NCI-H1105 treated with DMSO at 0.1 percent for 48 hours (cell line): ENCODE data around the gene SPAG16.
"Not testable (repeated sequence)": the region's sequence is repeated elsewhere in the genome, so short reads cannot be mapped to it uniquely, and the experiment has no call there.

ENCODE experiments used
- DNase-seq: peaks from one replicate; lab custom pipeline; 2025; lab: John Stamatoyannopoulos, UW

The SPAG16 gene

GRCh38 chr2:213834746-213835145 lies 550.5 kb downstream of the SPAG16 start:
- DNase-seq: no peak

DNA sequence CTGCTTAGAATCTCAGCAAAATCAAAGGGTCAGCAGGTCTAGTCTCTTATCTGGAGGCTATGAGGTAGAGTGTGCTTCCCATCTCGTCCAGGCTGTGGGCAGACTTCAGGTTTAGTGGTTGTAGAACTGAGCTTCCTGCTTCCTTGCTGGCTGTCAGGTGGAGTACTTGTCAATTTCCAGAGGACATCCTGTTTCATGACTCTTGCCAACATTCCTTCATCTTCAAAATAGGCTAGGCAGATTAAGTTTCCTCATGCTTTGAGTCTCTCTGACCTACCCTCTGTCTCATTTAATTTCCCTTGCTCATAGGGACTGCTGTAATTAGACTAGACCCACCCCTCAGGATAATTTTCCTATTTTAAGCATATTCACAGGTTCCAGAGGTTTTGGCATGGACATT lies 562.6 kb downstream of the SPAG16 start:
- no peak for DNase-seq

GRCh38 chr2:213847316-213847715 lies 563.1 kb downstream of the SPAG16 start:
- DNase-seq: no peak

DNA sequence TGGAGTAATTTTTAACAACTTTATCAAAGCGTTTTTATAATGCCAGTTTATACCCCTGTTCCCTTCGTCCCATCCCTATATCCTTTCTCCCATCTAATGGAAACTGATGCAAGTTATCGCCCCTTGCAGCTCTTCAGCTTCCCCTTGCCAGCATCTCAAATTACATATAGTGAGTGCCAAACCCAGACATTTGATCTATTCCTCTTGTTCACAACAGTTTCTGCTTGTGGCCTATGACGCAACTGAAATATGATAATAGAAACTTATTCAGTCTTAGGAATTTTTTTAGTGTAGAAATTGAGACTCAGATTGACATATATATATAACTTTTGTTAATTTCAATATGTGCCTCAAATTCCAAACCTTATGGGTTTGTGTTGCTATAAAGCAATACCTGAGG lies 564.4 kb downstream of the SPAG16 start:
- DNase-seq: no peak

DNA sequence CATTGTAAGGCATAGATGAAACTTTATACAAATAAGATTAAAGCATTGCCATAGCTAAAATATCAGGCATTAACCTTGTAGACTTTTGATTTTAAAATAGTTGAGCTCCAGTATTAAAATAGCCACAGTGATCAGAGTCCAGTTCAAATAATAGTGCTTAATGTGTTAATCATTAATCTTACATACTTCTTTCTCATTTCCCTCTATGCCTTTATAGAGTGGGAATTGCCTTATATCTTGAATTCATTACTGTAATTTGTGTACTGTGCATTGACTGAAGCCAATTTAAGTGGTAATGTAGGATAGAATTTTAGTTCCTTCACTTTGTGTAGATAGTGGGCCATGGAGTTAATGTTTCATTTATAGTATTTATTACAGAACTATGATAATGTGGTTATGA lies 577.4 kb downstream of the SPAG16 start:
- DNase-seq: no peak

DNA sequence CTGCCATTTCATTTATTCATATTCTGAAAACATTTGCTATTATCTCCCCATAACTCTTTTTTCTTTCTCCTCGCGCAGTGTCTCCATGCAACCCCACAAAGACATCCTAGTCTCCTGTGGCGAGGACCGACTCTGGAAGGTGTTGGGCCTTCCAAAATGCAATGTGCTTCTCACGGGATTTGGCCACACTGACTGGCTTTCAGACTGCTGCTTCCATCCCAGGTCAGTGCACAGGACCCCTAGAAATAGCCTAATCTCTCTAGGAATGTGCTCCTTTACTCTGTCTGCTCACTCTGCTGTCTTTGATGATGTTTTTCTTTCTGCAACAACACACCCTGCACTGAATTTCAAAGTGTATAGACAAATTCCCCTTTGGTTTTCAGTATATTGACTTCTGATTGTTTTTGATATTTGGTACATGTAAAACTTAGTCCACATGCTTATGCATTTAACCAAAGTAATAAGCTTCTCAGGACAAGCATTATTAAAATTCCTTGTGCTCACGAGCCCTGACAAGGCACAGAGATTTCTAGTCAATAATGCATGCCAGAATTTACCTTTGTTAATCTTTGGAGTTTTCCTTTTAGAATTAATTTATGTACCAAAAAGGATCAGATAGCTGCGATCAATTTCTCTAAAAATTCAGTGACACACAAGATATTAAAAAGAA lies 578.3 kb downstream of the SPAG16 start:
- no peak for DNase-seq

- no peak for DNase-seq
Measured at GRCh38 chr2:213863541-213863940, 579.3 kb downstream of the SPAG16 start.

- DNase-seq: no peak
Measured at GRCh38 chr2:213868526-213868925, 584.3 kb downstream of the SPAG16 start.

GRCh38 chr2:213885485-213885884 lies 601.2 kb downstream of the SPAG16 start:
- DNase-seq: no peak

DNA sequence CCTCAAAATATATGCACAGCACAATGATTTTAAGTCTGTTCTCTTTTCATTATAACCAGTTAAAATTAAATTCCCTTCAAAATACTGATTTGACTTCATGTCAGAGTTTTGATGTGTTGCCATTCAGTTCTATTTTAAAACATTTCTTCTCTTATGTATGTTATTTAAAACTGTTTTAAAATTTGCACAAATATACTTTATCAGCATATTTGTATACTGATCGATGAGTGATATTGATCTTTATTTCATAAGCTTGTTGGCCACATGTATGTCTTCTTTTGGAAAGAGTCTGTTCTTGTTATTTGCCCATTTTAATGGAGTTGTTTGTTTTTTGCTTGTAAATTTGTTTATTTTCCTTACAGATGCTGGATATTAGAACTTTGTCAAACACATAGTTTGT lies 630.2 kb downstream of the SPAG16 start:
- DNase-seq: no peak

DNA sequence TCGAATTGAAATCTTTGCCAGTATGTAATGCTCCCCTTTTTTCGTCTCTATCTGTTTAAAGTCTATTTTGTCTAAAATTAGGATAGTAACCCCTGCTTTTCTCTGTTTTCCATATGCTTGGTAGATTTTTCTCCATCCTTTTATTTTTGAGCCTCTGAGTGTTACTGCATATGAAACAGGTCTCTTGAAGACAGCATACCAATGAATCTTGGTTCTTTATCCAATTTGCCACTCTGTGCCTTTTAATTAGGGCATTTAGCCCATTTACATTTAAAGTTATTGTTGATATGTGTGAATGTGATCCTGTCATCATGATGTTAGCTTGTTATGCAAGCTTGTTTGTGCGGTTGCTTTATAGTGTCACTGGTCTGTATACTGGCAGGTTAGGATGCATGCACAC lies 635.8 kb downstream of the SPAG16 start:
- no peak for DNase-seq

GRCh38 chr2:213923543-213923942 lies 639.3 kb downstream of the SPAG16 start:
- no peak for DNase-seq

DNA sequence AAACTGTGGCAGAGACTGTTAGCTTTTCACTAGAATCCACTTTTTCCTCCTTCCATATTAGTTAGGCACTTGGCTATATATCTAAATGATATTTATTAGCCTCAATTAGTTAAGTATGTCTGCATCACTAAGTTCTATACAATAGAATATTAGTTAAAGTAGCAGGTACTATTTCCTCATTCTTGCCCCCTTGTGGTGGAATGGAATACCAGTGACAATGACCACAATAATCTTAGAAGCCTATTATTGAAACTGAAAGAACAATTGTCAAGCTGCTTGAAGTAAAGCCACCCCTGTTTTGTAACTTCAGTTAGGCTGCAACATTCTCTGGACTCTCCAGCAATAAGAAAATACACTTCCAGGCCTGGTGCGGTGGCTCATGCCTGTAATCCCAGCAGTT lies 650.3 kb downstream of the SPAG16 start:
- DNase-seq: no peak

DNA sequence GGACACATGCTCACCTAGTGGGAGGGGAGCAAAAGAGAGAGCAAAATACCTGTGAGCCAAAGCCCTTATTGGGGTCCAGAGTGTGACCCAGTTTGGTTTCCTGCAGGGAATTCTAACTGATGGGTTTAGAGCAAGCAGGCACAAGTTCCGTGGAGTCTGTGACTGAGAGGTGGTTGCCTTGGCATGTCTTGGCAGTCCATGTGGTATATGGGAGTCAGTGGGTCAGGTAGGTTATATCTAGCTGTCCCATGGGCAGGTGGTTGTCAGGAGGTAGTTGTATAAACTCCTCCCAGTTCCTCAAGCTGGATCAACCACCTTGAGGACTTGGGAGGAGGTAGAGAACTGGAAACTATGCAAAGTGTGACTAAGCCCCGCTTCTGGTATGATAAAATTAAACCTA lies 673.8 kb downstream of the SPAG16 start:
- DNase-seq: no peak

- DNase-seq: no peak
Measured at GRCh38 chr2:213959589-213959988, 675.3 kb downstream of the SPAG16 start.

- DNase-seq: no peak
Measured at GRCh38 chr2:213971536-213971935, 687.3 kb downstream of the SPAG16 start.

GRCh38 chr2:213980883-213981282 lies 696.6 kb downstream of the SPAG16 start:
- DNase-seq: no peak

- no peak for DNase-seq
Measured at GRCh38 chr2:213989207-213989606, 704.9 kb downstream of the SPAG16 start.

GRCh38 chr2:213991453-213992108 lies 707.3 kb downstream of the SPAG16 start:
- no peak for DNase-seq

- DNase-seq: no peak
Measured at GRCh38 chr2:213995400-213996105, 711.3 kb downstream of the SPAG16 start.

GRCh38 chr2:213998976-213999375 lies 714.7 kb downstream of the SPAG16 start:
- DNase-seq: not testable (repeated sequence)

- DNase-seq: no peak
Measured at GRCh38 chr2:214004463-214004862, 720.2 kb downstream of the SPAG16 start.

- DNase-seq: peak; percentile 60
Measured at GRCh38 chr2:214005337-214005736, 721.1 kb downstream of the SPAG16 start.
